NCI-H2196 treated with DMSO at 0.1 percent for 48 hours (cell line): ENCODE results near the gene PRR20B.
"Not testable (repeated sequence)": the region's sequence is repeated elsewhere in the genome, so short reads cannot be mapped to it uniquely, and the experiment has no call there.

Experiments
- DNase-seq: peaks from one replicate; lab custom pipeline; 2025; ENCODE audit not compliant: unreplicated experiment; lab: John Stamatoyannopoulos, UW

Gene PRR20B

GRCh38 chr13:57147188-57147587 lies at the start of gene PRR20B:
PRR20B (plus strand) TSS chr13:57147488; CDS start chr13:57147875, 387 bp downstream.
- DNase-seq: not testable (repeated sequence)

DNA sequence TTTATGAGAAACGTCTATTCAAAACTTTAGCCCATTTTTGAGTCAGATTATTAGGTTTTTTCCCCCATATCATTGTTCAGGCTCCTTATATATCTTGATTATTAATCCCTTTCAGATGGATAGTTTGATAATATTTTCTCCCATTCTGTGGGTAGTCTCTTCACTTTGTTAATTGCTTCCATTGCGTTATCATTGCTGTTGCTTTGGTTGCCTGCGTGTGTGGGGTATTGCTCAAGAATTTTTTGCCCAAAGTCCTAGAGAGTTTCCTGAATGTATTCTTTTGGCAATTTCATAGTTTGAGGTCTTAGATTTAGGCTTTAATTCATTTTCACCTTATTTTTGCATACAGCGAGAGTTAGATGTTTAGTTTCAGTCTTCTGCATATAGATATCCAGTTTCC lies 32.3 kb upstream of the PRR20B start:
- DNase-seq: no peak

DNA sequence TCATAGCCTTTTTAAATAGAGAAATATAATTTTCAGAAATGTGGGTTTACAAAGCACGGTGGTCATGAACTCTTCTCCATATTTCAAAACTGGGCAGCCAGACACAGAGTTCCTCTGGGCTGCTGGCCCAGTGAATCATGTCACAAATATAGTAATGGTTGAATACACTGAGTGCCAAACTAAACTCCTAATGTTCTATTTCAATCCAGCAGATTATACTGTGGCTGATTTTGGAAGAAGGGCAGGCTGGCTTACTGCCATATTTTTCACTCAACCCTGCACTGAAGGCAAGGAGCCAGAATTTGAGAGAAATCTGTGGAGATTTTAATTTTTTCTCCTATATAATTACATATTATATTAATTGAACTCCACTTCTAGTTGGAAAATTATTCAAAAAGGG lies 23.6 kb upstream of the PRR20B start:
- no peak for DNase-seq

DNA sequence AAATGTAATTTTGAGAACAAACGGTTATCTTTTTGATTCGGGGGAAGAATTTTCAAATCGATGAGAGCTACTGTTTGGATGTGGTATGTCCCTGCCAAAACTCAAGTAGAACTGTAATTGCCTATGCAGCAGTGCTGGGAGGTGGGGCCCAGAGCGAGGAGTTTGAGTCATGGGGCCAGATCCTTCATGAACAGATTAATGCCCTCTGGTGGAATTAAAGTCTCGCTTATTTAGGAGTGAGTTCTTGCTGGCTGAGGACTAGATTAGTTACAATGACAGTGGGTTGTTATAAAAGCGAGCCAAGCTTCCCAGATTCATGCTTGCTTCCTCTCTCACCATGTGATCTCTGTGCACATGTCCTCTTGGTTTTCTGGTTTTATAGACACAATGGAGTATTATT lies 18.4 kb upstream of the PRR20B start:
- DNase-seq: no peak

DNA sequence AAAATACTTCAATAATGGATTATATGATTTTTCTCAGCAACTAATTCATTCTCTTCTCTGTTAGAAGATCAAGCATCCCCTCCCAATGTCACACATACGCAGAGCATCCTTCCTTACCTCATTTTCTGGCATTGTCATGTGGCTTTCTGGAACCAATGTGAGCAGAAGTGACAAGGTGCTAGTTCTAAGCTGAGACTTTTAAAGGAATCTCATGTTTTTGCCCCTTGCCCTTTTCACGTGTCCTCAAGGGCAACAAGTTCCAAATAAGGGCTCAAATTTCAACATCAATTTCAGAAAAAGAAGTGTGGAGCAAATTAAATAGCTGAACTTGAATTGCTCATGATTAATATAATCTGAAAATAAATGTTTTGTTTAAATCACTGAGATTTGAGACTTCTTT lies 11.2 kb upstream of the PRR20B start:
- DNase-seq: no peak

DNA sequence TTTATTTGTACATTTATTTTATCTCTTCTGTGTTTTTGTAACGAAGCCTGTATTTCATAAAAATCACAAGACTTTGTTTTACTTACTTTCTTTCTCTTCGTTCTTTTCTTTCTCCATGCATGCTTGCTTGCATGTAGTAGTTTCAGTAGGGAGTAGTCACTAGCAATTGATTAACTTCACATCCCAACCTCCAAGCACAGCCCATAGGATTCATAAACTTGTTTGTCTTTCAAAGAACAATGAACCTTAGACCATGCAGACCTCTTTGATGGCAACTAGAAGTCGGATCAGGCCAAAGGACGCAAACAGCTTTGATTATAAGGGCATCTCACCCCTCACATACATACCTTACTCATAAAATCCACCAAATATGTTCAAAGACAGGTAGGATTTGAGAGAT lies 9.7 kb upstream of the PRR20B start:
- no peak for DNase-seq

DNA sequence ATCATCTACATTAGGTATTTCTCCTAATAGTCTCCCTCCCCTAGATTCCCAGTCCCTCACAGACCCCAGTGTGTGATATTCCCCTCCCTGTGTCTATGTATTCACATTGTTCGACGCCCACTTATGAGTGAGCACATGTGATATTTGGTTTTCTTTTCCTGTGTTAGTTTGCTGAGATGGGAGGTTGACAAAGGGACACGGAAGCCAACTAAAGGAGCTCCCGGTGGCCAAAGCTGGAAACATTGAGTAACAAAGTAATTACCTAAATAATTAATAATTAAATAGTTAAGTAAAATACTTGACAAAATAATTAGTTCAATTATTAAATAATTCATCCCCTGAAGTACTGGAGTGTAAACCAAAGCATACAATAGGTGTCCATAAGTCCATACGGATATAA lies 8.3 kb upstream of the PRR20B start:
- DNase-seq: no peak

- DNase-seq: not testable (repeated sequence)
These were observed 7.5 kb upstream of the PRR20B start for GRCh38 chr13:57139781-57140180.

DNA sequence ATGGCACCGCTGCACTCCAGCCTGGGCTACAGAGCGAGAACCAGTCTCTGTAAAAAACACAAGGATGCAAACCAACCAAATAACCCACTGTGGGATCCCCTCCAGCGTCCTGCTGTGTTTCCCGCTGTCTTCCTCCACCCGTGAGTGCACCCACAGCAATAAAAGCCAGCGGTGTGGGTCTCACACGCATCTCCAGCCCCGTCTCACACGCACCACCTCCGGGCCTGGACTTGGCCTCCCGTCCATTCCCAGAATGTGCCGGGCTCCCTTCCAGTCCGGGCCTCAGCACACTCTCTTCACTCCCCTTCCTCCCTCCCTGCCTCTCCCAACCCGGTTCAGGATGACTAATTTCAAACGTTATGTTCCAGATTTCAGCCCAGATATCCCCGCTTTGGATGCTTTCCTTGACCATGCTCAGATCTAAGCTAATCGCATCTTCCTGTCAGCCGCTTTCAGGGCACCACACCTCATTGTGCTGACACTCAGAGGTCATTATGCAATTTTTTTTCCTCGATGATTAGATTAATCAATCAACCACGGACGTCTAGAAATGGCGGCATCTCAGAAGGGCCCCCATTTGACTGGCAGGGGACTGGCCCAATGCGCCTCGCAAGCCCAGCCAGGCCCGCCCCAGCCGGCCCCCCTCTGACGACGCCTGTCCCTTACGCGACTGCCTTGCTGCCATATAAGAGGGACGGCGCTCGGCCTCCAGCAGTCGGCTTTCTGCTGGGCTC lies 6.9 kb upstream of the PRR20B start, which contains the start of gene PRR20A:
Gene PRR20A (plus strand): TSS at position 684 of the 734 bp plus-strand sequence. CDS start 387 bp downstream, outside the sequence.
- not testable (repeated sequence) for DNase-seq

DNA sequence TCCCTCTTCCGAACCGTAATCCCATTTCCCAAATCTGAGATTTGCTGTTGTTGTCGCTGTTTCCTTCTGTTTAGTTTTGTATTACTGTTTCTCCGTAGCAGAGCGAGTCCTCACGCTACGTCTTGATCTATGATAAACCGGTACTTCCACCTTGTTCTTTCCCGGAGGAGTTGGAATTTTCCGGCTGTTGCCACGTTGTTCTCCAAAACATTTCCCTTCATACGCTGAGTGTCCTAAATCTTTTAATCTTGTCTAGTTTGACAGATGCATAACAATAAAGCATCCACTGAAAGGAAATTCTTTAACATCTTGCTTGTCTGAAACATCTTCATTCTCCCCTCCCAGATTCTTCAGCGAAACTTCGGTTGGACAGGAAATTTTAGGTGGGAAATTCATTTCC lies 818 bp downstream of the PRR20B start:
- not testable (repeated sequence) for DNase-seq

DNA sequence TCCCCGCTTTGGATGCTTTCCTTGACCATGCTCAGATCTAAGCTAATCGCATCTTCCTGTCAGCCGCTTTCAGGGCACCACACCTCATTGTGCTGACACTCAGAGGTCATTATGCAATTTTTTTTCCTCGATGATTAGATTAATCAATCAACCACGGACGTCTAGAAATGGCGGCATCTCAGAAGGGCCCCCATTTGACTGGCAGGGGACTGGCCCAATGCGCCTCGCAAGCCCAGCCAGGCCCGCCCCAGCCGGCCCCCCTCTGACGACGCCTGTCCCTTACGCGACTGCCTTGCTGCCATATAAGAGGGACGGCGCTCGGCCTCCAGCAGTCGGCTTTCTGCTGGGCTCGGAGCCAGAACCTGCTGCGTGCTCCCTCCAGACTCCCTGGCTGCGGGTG lies 6.5 kb downstream of the PRR20B start, which contains the start of gene PRR20C:
Gene PRR20C (plus strand): TSS at position 301 of the 400 bp plus-strand sequence. CDS start 387 bp downstream, outside the sequence.
- DNase-seq: not testable (repeated sequence)

- DNase-seq: not testable (repeated sequence)
These were observed 13.0 kb downstream of the PRR20B start, which contains the start of gene PRR20D for GRCh38 chr13:57160332-57160731. PRR20D (plus strand) TSS chr13:57160632; CDS start chr13:57161019, 387 bp downstream.

DNA sequence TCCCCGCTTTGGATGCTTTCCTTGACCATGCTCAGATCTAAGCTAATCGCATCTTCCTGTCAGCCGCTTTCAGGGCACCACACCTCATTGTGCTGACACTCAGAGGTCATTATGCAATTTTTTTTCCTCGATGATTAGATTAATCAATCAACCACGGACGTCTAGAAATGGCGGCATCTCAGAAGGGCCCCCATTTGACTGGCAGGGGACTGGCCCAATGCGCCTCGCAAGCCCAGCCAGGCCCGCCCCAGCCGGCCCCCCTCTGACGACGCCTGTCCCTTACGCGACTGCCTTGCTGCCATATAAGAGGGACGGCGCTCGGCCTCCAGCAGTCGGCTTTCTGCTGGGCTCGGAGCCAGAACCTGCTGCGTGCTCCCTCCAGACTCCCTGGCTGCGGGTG lies 19.6 kb downstream of the PRR20B start, which contains the start of gene PRR20E:
Gene PRR20E (plus strand): TSS at position 301 of the 400 bp plus-strand sequence. CDS start 387 bp downstream, outside the sequence.
- not testable (repeated sequence) for DNase-seq

DNA sequence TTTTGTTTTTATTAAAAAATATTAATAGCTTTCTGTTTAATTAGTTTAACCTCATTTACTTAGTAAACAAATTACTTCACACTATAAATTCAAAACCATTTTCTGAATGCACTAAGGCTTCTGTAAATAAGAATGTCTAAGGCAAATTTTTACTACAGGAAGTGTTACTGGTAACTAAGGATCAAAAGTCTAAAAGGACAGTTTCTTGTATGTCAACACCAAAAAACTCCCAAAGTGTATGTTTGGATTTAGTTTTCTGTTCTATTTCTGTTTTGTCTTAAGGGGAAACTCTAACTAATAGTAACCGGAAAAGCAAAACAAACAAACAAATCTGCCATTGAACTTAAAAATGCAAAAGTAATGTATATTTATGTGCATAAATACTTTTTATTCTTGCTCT lies 44.4 kb downstream of the PRR20B start:
- DNase-seq: no peak
